WERI-Rb-1 (cell line): ENCODE results near the gene HMGCR.
"Not testable (repeated sequence)": the region's sequence is repeated elsewhere in the genome, so short reads cannot be mapped to it uniquely, and the experiment has no call there.

Experiments
- DNase-seq: peaks from one replicate; pipeline ENCODE4 v3.0.0-alpha.2; 2020
- H3K27ac ChIP-seq: fragments of 250-450 bp; sonication (Bioruptor Pico); 2 replicates; pipeline ENCODE4 v1.5.1; 2020; ENCODE audit warnings: mild to moderate bottlenecking, moderate library complexity
- H3K27me3 ChIP-seq: fragments of 250-450 bp; sonication (Bioruptor Pico); 2 replicates; pipeline ENCODE4 v1.5.1; 2021; ENCODE audit warnings: mild to moderate bottlenecking, low read depth, moderate library complexity; ENCODE audit not compliant: insufficient read depth, severe bottlenecking
- H3K36me3 ChIP-seq: fragments of 250-450 bp; sonication (Bioruptor Pico); 2 replicates; pipeline ENCODE4 v1.5.1; 2020; ENCODE audit warnings: mild to moderate bottlenecking, moderate library complexity
- H3K4me3 ChIP-seq: 2 replicates; pipeline ENCODE4 v1.5.1; 2011; ENCODE audit warnings: low read depth, mild to moderate bottlenecking, control low read depth, low read length
- H3K9me3 ChIP-seq: fragments of 250-450 bp; sonication (Bioruptor Pico); 2 replicates; pipeline ENCODE4 v1.5.1; 2021; ENCODE audit warnings: mild to moderate bottlenecking, moderate library complexity; ENCODE audit not compliant: severe bottlenecking
- TF ChIP-seq, protein P1 (sequence below): IDR thresholded peaks from 2 replicates; pipeline ENCODE4 v1.5.1; 2011; ENCODE audit warnings: low read depth, mild to moderate bottlenecking, control low read depth, inconsistent platforms, low read length

The HMGCR gene

DNA sequence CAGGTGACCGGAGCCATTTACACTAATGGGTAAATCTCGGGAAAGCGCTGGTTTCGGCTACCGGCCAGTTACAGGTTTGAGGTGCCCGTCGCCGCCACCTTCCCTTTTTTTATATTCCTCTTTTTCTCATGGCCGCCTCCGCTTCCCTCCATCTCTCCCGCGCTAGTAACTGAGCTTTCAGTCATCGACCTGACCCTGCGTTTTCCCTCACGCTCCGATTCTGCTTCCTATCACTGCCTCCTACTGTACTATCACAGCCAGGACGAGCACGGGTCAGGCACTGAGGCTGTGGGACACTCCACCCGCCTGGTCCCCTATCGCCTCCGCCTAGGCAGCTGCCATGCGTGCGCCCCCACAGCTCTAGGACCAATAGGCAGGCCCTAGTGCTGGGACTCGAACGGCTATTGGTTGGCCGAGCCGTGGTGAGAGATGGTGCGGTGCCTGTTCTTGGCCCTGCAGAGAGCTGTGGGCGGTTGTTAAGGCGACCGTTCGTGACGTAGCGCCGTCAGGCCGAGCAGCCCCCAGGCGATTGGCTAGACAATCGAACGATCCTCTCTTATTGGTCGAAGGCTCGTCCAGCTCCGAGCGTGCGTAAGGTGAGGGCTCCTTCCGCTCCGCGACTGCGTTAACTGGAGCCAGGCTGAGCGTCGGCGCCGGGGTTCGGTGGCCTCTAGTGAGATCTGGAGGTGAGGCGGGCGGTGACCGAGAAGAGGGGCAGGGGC lies at the start of gene HMGCR:
TSS of gene HMGCR (plus strand) at position 606 of the 722 bp plus-strand sequence. CDS start 5,386 bp downstream, outside the sequence.
- Histone ChIP-seq H3K27me3 (no peaks in the 10 kb centered on the region), H3K27ac (peak within 1 kb of the TSS; percentile 92), H3K36me3 (peaks cover 9% of the 10 kb centered on the region), H3K9me3 (no peaks in the 10 kb centered on the region), H3K4me3 (peak within 1 kb of the TSS; percentile 94)
- TF ChIP-seq, protein P1, sequence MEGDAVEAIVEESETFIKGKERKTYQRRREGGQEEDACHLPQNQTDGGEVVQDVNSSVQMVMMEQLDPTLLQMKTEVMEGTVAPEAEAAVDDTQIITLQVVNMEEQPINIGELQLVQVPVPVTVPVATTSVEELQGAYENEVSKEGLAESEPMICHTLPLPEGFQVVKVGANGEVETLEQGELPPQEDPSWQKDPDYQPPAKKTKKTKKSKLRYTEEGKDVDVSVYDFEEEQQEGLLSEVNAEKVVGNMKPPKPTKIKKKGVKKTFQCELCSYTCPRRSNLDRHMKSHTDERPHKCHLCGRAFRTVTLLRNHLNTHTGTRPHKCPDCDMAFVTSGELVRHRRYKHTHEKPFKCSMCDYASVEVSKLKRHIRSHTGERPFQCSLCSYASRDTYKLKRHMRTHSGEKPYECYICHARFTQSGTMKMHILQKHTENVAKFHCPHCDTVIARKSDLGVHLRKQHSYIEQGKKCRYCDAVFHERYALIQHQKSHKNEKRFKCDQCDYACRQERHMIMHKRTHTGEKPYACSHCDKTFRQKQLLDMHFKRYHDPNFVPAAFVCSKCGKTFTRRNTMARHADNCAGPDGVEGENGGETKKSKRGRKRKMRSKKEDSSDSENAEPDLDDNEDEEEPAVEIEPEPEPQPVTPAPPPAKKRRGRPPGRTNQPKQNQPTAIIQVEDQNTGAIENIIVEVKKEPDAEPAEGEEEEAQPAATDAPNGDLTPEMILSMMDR: peak; percentile 63
- DNase-seq: peak; percentile 99

DNA sequence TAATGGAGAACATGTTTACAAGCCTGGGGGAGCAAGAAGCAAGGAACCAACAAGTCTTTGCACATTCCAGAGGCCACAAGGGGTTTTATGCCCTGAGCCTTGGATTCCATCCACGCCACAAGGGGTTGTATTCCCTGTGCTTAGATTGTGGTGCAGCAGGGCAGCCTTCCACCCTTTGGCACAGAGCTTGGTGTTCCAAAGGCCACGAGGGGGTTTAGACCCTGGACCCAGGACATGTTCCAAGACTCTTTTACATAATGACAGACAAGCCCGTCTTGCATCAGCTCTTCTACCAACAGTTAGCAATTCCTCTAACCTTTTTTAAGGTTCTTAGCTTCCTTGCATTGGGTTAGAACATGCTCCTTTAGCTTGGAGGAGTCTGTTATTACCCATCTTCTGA lies 45.2 kb upstream of the HMGCR start:
- H3K9me3 ChIP-seq, H3K4me3 ChIP-seq, H3K36me3 ChIP-seq, DNase-seq, H3K27me3 ChIP-seq, H3K27ac ChIP-seq: not testable (repeated sequence)

DNA sequence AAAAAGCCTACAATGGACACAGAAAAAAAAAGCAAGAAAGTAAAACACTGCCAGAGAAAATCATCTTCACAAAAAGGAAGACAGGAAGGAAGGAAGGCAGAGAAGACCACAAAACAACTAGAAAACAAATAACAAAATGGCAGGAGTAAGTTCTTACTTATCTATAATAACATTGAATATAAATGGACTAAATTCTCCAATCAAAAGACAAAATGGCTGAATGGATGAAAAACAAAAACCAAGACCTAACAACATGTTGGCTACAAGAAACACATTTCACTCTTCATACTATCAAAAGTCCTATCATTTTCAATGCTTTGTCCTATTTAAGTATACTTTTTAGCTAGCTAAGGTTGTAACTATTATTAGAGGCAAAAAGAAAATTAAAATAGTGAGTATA lies 36.9 kb upstream of the HMGCR start:
- Histone ChIP-seq H3K27ac (no peak overlapping the region), H3K4me3 (no peak overlapping the region), H3K9me3 (no peaks in the 10 kb centered on the region), H3K27me3 (no peaks in the 10 kb centered on the region), H3K36me3 (no peaks in the 10 kb centered on the region)
- no peak for DNase-seq
- TF ChIP-seq, protein P1: no peak

DNA sequence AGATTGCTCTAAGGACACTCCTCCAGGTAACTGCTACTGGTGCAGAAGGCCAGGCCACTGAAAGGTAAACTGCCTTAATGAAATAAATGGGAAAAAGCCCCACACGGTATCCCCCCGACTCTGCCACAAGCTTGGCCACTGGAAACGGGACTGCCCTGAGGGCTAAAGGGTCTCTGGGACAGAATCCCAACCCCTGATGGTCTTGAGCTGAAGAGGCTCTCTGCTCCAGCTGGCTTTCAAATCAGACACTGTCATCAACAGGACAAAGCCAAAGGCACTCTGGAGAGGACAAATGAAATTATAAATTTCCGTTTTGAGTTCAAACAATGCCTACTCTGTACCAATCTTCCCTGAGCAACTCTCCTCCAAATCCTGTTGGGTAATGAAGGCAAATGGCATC lies 33.6 kb upstream of the HMGCR start:
- H3K36me3 ChIP-seq: no peaks in the 10 kb centered on the region
- H3K27me3 ChIP-seq: no peaks in the 10 kb centered on the region
- no peak overlapping the region for H3K4me3 ChIP-seq
- TF ChIP-seq, protein P1: no peak
- no peak overlapping the region for H3K27ac ChIP-seq
- DNase-seq: no peak
- no peaks in the 10 kb centered on the region for H3K9me3 ChIP-seq

DNA sequence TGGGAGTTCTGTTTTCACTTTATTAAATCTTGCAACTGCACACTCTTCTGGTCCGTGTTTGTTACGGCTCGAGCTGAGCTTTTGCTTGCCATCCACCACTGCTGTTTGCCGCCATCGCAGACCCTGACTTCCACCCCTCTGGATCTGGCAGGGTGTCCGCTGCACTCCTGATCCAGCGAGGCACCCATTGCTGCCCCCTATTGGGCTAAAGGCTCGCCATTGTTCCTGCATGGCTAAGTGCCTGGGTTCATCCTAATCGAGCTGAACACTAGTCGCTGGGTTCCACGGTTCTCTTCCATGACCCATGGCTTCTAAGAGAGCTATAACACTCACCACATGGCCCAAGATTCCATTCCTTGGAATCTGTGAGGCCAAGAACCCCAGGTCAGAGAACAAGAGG lies 32.5 kb upstream of the HMGCR start:
- not testable (repeated sequence) for H3K27ac ChIP-seq

DNA sequence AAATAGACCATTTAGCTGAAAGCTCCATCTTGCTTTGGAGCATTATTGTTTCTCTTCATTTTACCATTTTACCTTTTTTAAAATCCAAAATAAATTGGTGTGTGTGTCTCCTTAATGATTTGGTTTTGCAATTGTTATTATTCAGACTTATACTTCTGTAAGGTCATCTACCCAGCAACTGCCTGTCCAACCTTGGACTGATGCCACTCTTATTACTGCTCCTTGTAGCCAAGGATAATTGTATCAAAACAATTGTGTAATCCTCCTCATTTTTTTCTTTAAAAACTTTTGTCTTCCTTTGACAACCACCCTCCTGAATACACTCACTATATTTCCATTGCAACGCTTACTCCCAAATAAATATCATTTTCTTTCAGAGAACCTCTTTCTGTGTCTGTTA lies 30.3 kb upstream of the HMGCR start:
- no peaks in the 10 kb centered on the region for H3K9me3 ChIP-seq
- H3K4me3 ChIP-seq: no peak overlapping the region
- no peaks in the 10 kb centered on the region for H3K27me3 ChIP-seq
- no peaks in the 10 kb centered on the region for H3K36me3 ChIP-seq
- DNase-seq: no peak
- H3K27ac ChIP-seq: no peak overlapping the region
- TF ChIP-seq, protein P1: no peak

More for the DNA sequence above, 32.5 kb upstream of the HMGCR start:
- H3K36me3 ChIP-seq, H3K4me3 ChIP-seq, H3K9me3 ChIP-seq, H3K27me3 ChIP-seq: not testable (repeated sequence)
- DNase-seq: peak; percentile 18
- TF ChIP-seq, protein P1: 0 out of 2 replicates have a peak, but pooled peaks have one; percentile 1
